B cell (primary cell): ENCODE data around the gene TFF3.

Experiments
- EZH2 ChIP-seq: IDR thresholded peaks from 2 replicates; pipeline ENCODE4 v1.6.1; 2012; ENCODE audit warnings: borderline replicate concordance, low read depth, mild to moderate bottlenecking, moderate library complexity, low read length; ENCODE audit not compliant: insufficient read depth, poor library complexity, severe bottlenecking
- TF ChIP-seq, protein P1 (sequence below): fragments of 200-600 bp; IDR thresholded peaks from one replicate; pipeline ENCODE4 v1.8.0; 2022; ENCODE audit warnings: antibody characterized with exemption, mild to moderate bottlenecking

- TF ChIP-seq, protein P1, sequence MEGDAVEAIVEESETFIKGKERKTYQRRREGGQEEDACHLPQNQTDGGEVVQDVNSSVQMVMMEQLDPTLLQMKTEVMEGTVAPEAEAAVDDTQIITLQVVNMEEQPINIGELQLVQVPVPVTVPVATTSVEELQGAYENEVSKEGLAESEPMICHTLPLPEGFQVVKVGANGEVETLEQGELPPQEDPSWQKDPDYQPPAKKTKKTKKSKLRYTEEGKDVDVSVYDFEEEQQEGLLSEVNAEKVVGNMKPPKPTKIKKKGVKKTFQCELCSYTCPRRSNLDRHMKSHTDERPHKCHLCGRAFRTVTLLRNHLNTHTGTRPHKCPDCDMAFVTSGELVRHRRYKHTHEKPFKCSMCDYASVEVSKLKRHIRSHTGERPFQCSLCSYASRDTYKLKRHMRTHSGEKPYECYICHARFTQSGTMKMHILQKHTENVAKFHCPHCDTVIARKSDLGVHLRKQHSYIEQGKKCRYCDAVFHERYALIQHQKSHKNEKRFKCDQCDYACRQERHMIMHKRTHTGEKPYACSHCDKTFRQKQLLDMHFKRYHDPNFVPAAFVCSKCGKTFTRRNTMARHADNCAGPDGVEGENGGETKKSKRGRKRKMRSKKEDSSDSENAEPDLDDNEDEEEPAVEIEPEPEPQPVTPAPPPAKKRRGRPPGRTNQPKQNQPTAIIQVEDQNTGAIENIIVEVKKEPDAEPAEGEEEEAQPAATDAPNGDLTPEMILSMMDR = no peak
- no peak for TF ChIP-seq EZH2
Measured at GRCh38 chr21:42302076-42302650, 13.0 kb downstream of the TFF3 start.
